Hepatocyte (in vitro differentiated cells): Measurements from ENCODE around the gene ZNF684.

Experiments used
- EZH2 ChIP-seq: fragments of 200-600 bp; sonication (generic); IDR thresholded peaks from 2 replicates; pipeline ENCODE4 v1.6.1; 2016; ENCODE audit warnings: antibody characterized with exemption, mild to moderate bottlenecking, borderline replicate concordance
- EZH2phosphoT487 ChIP-seq: fragments of 200-600 bp; sonication (generic); IDR thresholded peaks from one replicate; pipeline ENCODE4 v1.6.1; 2018; ENCODE audit warnings: antibody characterized with exemption, mild to moderate bottlenecking, low read depth, moderate library complexity; ENCODE audit not compliant: unreplicated experiment, severe bottlenecking
- TF ChIP-seq, protein P1 (sequence below): fragments of 200-600 bp; sonication (generic); IDR thresholded peaks from 2 replicates; pipeline ENCODE4 v1.5.1; 2016; ENCODE audit warnings: antibody characterized with exemption, mild to moderate bottlenecking; ENCODE audit not compliant: poor library complexity

- TF ChIP-seq, protein P1, sequence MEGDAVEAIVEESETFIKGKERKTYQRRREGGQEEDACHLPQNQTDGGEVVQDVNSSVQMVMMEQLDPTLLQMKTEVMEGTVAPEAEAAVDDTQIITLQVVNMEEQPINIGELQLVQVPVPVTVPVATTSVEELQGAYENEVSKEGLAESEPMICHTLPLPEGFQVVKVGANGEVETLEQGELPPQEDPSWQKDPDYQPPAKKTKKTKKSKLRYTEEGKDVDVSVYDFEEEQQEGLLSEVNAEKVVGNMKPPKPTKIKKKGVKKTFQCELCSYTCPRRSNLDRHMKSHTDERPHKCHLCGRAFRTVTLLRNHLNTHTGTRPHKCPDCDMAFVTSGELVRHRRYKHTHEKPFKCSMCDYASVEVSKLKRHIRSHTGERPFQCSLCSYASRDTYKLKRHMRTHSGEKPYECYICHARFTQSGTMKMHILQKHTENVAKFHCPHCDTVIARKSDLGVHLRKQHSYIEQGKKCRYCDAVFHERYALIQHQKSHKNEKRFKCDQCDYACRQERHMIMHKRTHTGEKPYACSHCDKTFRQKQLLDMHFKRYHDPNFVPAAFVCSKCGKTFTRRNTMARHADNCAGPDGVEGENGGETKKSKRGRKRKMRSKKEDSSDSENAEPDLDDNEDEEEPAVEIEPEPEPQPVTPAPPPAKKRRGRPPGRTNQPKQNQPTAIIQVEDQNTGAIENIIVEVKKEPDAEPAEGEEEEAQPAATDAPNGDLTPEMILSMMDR: no peak
- TF ChIP-seq EZH2: no peak
- TF ChIP-seq EZH2phosphoT487: no peak
Observed at GRCh38 chr1:40562185-40562584, 30.7 kb downstream of the ZNF684 start.
